ENCODE results near the gene ZNF579. TPM values are rescaled to one million over a fixed set of nuclear protein-coding genes. Genes with fewer than 3 reads are reported as not detected.

Gene ZNF579
- polyA plus RNA-seq, 1 donor from 2014 or later = 7.4 TPM

DNA sequence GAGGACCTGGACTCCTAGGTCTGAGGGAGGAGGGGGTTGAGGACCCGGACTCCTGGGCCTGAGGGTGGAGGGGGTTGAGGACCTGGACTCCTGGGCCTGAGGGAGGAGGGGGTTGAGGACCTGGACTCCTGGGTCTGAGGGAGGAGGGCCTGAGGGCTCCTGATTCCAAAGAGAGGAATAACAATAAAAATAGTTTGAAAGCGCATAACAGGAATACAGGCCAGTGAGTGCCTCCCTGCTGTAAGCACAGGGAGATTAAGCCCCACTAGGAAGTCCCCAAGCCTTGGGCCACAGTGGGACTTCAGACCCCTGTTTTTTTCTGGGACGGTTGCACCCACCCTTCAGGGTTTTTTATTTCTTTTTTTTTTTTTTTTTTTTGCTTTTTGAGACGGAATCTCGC, 42.5 kb downstream of the ZNF579 start:
- Histone ChIP-seq H3K4me2 (ENCODE audit: low read length) (no peak overlapping the region), H3K9ac (ENCODE audit: low read length) (no peak overlapping the region), H3K9me3 (ENCODE audit: low read length) (no peaks in the 10 kb centered on the region), H3F3A (ENCODE audit: insufficient read depth, low read length, poor library complexity, severe bottlenecking) (no peaks in the 10 kb centered on the region), H3K79me2 (replicated peaks; ENCODE audit: insufficient read depth, low read length) (no peaks in the 10 kb centered on the region), H3K36me3 (ENCODE audit: insufficient read depth, low read length) (no peaks in the 10 kb centered on the region), H3K27ac (ENCODE audit: low read length) (no peak overlapping the region), H3K27me3 (ENCODE audit: insufficient read depth, low read depth, low read length) (no peaks in the 10 kb centered on the region), H3K9me2 (ENCODE audit: insufficient read depth, low read length) (no peaks in the 10 kb centered on the region), H4K20me1 (ENCODE audit: insufficient read depth) (no peaks in the 10 kb centered on the region), H3K4me3 (ENCODE audit: low read length) (no peak overlapping the region), H2AFZ (ENCODE audit: low read depth, low read length) (no peak overlapping the region)
- TF ChIP-seq EP300 (conservative IDR thresholded peaks at IDR 0.05; ENCODE audit: poor library complexity, severe bottlenecking) = no peak
- no peak for TF ChIP-seq RAD21 (conservative IDR thresholded peaks at IDR 0.05)
- TF ChIP-seq POLR2AphosphoS5 (IDR thresholded peaks at IDR 0.05) = no peak
- no peak for TF ChIP-seq SMC3 (conservative IDR thresholded peaks at IDR 0.05; ENCODE audit: poor library complexity)
- TF ChIP-seq TAF1 (IDR thresholded peaks at IDR 0.05; ENCODE audit: low read depth) = no peak
- TF ChIP-seq CTCF (IDR thresholded peaks at IDR 0.05; ENCODE audit: poor library complexity, severe bottlenecking) = no peak

DNA sequence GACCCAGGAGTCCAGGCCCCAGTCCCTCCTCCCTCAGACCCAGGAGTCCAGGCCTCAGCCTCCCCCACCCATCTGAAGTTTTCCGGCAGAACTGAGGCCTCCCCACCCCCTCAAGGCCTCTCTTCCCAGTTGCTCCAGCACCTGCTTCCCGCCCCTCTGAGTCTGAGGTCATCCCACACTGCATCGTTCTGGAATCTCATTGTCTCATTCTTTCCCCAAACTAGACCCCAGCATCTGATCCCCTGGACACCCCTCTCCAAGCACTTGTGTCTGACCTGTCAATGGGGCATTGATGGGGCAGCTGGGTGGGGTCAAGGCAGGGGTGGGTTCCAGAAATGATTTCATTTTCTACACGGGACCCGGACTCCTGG, 42.9 kb downstream of the ZNF579 start:
- Histone ChIP-seq H3K9me2 (ENCODE audit: insufficient read depth, low read length) (no peaks in the 10 kb centered on the region), H3K4me3 (ENCODE audit: low read length) (no peak overlapping the region), H3K27ac (ENCODE audit: low read length) (no peak overlapping the region), H3K9ac (ENCODE audit: low read length) (no peak overlapping the region), H3K4me2 (ENCODE audit: low read length) (no peak overlapping the region), H3K9me3 (ENCODE audit: low read length) (no peaks in the 10 kb centered on the region), H2AFZ (ENCODE audit: low read depth, low read length) (no peak overlapping the region), H3K79me2 (replicated peaks; ENCODE audit: insufficient read depth, low read length) (no peaks in the 10 kb centered on the region), H3F3A (ENCODE audit: insufficient read depth, low read length, poor library complexity, severe bottlenecking) (no peaks in the 10 kb centered on the region), H3K36me3 (ENCODE audit: insufficient read depth, low read length) (no peaks in the 10 kb centered on the region), H3K27me3 (ENCODE audit: insufficient read depth, low read depth, low read length) (no peaks in the 10 kb centered on the region), H4K20me1 (ENCODE audit: insufficient read depth) (no peaks in the 10 kb centered on the region)
- TF ChIP-seq SMC3 (conservative IDR thresholded peaks at IDR 0.05; ENCODE audit: poor library complexity) = no peak
- no peak for TF ChIP-seq REST (IDR thresholded peaks at IDR 0.05; ENCODE audit: borderline replicate concordance)
- no peak for TF ChIP-seq TAF1 (IDR thresholded peaks at IDR 0.05; ENCODE audit: low read depth)
- no peak for TF ChIP-seq EZH2 (IDR thresholded peaks at IDR 0.05; ENCODE audit: borderline replicate concordance, insufficient read depth, low read length, poor library complexity, severe bottlenecking)
- TF ChIP-seq MXI1 (conservative IDR thresholded peaks at IDR 0.05; ENCODE audit: poor library complexity, severe bottlenecking) = no peak

Data from neural cell (in vitro differentiated cells).